ENCODE data around the gene MORN1. TPM values are rescaled to one million over a fixed set of nuclear protein-coding genes. Genes with fewer than 3 reads are reported as not detected.
A peak's percentile ranks its signal among the peaks of the same experiment; 100 is the strongest.

MORN1 gene
- total and polyA plus RNA-seq, 12 donors, result 1.2 to 7.6 (median 5.2) TPM

DNA sequence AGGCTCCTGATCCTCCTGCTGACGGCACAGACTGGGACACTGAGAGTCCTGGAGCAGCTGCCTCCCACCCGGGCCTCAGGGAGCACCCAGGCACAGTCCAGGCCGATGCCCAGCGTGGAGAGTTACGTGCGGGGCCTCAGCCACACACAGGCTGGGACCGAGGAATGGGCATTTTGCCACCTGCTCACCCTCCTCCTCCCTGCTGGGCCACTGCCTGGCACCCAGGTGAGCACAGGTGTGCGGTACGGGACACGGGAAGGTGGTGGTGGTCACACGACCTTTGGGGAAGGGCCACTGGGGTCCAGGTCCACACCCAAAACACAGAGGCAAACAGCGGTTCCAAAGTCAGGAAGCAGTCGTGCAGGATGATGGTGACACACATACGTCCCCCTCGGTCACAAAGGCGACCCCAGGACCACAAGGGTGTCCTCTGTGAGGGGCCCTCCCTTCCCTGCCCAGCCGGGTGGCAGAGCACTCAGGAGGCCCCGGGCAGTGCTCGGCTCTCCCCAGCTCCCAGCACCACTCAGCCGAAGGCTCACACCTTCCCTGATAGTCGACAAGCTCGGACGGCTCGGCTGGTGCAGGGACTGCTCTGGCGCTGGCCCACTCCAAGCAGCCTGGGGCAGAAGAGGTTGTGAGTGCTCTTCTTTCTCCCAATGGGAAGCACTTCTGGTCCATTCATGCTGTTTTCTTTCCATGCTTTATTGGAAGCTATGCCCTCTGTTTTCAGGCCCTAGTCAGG is 14.3 kb downstream of the MORN1 start:
- 81 to 83% methylated on average over 25 of the region's 25 CpGs for WGBS, 2 donors
- intact Hi-C loops (cut with DNase I), result loop anchor here in 2 of 10 donors (5.0 to 10.0 kb wide), 2 partner anchors 45 to 52 kb away; no protein-coding TSS in a partner anchor
- no peaks in the 10 kb centered on the region for H3K27me3 ChIP-seq
- H3K27ac ChIP-seq, result no peak overlapping the region
- TF ChIP-seq, protein P1, sequence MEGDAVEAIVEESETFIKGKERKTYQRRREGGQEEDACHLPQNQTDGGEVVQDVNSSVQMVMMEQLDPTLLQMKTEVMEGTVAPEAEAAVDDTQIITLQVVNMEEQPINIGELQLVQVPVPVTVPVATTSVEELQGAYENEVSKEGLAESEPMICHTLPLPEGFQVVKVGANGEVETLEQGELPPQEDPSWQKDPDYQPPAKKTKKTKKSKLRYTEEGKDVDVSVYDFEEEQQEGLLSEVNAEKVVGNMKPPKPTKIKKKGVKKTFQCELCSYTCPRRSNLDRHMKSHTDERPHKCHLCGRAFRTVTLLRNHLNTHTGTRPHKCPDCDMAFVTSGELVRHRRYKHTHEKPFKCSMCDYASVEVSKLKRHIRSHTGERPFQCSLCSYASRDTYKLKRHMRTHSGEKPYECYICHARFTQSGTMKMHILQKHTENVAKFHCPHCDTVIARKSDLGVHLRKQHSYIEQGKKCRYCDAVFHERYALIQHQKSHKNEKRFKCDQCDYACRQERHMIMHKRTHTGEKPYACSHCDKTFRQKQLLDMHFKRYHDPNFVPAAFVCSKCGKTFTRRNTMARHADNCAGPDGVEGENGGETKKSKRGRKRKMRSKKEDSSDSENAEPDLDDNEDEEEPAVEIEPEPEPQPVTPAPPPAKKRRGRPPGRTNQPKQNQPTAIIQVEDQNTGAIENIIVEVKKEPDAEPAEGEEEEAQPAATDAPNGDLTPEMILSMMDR (IDR thresholded peaks at IDR 0.05), result no peak
- H3K4me3 ChIP-seq, result no peak overlapping the region
- H3K4me1 ChIP-seq, result peaks cover 4 to 13% (median 11%) of the 10 kb centered on the region in 9 donors
- peaks cover 0 to 3% (median 0%) of the 10 kb centered on the region in 9 donors for H3K36me3 ChIP-seq
- DNase-seq, result peak in 1 of 2 donors; percentile 13
- no peak for ATAC-seq
- no peaks in the 10 kb centered on the region for H3K9me3 ChIP-seq

DNA sequence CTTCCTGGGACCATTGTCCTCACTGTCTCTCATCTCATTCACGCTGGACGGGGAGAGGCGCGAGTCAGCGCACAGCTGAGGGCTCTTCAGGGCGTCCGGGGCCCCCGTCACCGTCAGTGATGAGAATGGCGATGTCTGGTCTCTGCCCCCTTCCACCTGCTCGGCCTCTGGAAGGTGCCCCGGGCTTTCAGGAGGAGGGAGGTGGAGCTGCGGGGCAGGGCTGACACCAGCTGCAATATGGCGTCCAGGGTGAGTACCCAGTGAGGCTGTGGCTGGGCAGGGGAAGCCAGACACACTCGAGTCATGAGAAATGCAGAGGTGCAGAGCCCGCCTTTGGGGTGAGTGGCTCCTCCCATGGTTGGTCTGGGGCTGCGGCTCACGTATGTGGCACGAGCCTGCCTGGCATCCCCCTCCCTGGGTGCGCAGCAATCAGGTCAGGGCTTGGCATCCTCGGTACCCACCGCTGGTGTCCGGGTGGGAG is 15.1 kb downstream of the MORN1 start:
- DNase-seq, result no peak
- H3K4me3 ChIP-seq, result no peak overlapping the region
- ATAC-seq, result no peak
- H3K4me1 ChIP-seq, result peaks cover under 1 to 5% (median 4%) of the 10 kb centered on the region in 9 donors
- no peaks in the 10 kb centered on the region for H3K9me3 ChIP-seq
- H3K27me3 ChIP-seq, result no peaks in the 10 kb centered on the region
- TF ChIP-seq, protein P1 (IDR thresholded peaks at IDR 0.05), result no peak
- peaks cover 0 to 8% (median 0%) of the 10 kb centered on the region in 9 donors for H3K36me3 ChIP-seq
- intact Hi-C loops (cut with DNase I), result loop anchor here in 2 of 10 donors (5.0 to 10.0 kb wide), 2 partner anchors 44 to 52 kb away; no protein-coding TSS in a partner anchor
- H3K27ac ChIP-seq, result no peak overlapping the region
- WGBS, 2 donors, result 87 to 89% methylated on average over 23 of the region's 23 CpGs

DNA sequence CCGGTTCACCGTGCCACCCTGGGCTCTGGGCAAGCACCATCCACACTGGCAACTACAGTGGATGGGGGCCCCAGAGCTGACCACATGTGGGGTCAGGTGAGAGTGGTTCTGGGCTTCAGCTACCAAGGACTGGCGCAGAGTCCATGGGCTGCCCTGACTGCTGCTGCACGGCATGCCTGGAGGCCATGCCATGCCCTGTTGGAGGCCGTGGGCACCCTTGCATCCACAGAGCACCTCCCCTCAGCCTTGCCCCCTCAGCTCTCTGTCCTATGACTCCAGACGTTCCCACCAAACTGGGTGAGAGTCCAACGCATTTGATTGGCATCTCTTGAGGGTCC is 15.5 kb downstream of the MORN1 start:
- no peaks in the 10 kb centered on the region for H3K9me3 ChIP-seq
- DNase-seq (no peak), ATAC-seq (no peak)
- no peaks in the 10 kb centered on the region for H3K27me3 ChIP-seq
- TF ChIP-seq, protein P1 (IDR thresholded peaks at IDR 0.05), result no peak
- H3K36me3 ChIP-seq, result peaks cover 0 to 8% (median 0%) of the 10 kb centered on the region in 9 donors
- no peak overlapping the region for H3K27ac ChIP-seq
- H3K4me3 ChIP-seq, result no peak overlapping the region
- 84 to 88% methylated on average over 7 of the region's 7 CpGs for WGBS, 2 donors
- intact Hi-C loops (cut with DNase I), result loop anchor here in 2 of 10 donors (5.0 to 10.0 kb wide), 2 partner anchors 44 to 51 kb away; no protein-coding TSS in a partner anchor
- peaks cover 0 to under 1% (median 0%) of the 10 kb centered on the region in 9 donors for H3K4me1 ChIP-seq

DNA sequence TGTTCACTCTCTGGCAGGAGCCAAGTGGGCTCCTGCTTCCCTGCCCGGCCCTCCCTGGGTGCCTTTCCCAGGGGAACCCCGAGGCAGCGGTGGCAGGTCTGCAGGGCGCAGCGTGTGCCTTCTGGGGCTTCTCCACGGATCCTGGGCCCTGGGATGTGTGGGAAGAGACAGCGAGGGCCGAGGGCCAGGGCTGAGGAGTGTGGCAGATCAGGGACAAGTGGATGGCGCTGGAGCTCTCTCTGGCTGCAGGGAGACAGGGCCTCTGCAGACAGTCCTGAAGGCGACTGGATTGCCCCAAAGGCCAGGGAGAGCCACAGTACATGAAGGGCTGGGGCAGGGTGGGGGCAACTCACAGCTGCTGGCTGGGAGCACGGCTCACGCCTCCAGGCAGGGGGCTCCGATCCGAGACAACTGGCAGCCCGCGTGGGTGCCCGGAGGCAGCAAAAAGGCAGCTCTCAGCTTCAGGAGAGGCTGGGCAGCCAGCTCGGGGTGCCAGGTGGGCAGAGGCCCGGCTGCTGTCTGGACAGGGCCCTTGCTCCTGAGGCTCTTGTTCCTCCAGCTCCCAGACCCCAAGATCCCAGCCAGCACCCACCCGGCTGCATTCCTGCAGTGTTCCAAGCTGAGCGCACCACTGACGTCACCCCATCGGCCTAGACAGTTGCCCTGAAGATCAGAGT is 16.0 kb downstream of the MORN1 start:
- Histone ChIP-seq H3K4me3 (no peak overlapping the region), H3K4me1 (no peaks in the 10 kb centered on the region), H3K36me3 (peaks cover 0 to 9% (median 0%) of the 10 kb centered on the region in 9 donors), H3K27me3 (no peaks in the 10 kb centered on the region), H3K27ac (no peak overlapping the region), H3K9me3 (no peaks in the 10 kb centered on the region)
- WGBS, 2 donors, result 86 to 90% methylated on average over 23 of the region's 23 CpGs
- no peak for DNase-seq
- ATAC-seq, result no peak
- TF ChIP-seq, protein P1 (IDR thresholded peaks at IDR 0.05), result no peak
- intact Hi-C loops (cut with DNase I), result loop anchor here in 2 of 10 donors (5.0 to 10.0 kb wide), 2 partner anchors 43 to 51 kb away; no protein-coding TSS in a partner anchor
